Activated CD4-positive, CD25-positive, alpha-beta regulatory T cell treated with anti-CD3 and anti-CD28 coated beads, Interleukin-2, amount 50 U/mL, for 24 hours (primary cell): ENCODE results near the gene C16orf54.
"Not testable (repeated sequence)": the region's sequence is repeated elsewhere in the genome, so short reads cannot be mapped to it uniquely, and the experiment has no call there.

Source experiments
- ATAC-seq, 2 donors: fragments of 150-1000 bp; cut with Tn5 transposase; one replicate each; pipeline ENCODE4 v1.10.0; 2021; ENCODE audit warnings: mild to moderate bottlenecking in 1 of 2, moderate library complexity in 1 of 2

C16orf54 gene

GRCh38 chr16:29767062-29767461 is 21.3 kb upstream of the C16orf54 start:
- ATAC-seq, result no peak

GRCh38 chr16:29766571-29766970 is 20.8 kb upstream of the C16orf54 start:
- no peak for ATAC-seq

GRCh38 chr16:29765167-29766032 is 19.6 kb upstream of the C16orf54 start:
- no peak for ATAC-seq

GRCh38 chr16:29763326-29763725 is 17.5 kb upstream of the C16orf54 start:
- no peak for ATAC-seq

- no peak for ATAC-seq
Observed at GRCh38 chr16:29761882-29762281, 16.1 kb upstream of the C16orf54 start.

GRCh38 chr16:29761280-29761651 is 15.5 kb upstream of the C16orf54 start:
- not testable (repeated sequence) for ATAC-seq

GRCh38 chr16:29760567-29761279 is 14.9 kb upstream of the C16orf54 start:
- no peak for ATAC-seq

- no peak for ATAC-seq
Observed at GRCh38 chr16:29757950-29758466, 12.2 kb upstream of the C16orf54 start.

- not testable (repeated sequence) for ATAC-seq
Observed at GRCh38 chr16:29757086-29757485, 11.3 kb upstream of the C16orf54 start.

- no peak for ATAC-seq
Observed at GRCh38 chr16:29756654-29757053, 10.9 kb upstream of the C16orf54 start.

- ATAC-seq, result no peak
Observed at GRCh38 chr16:29753516-29753915, 7.7 kb upstream of the C16orf54 start.

GRCh38 chr16:29748760-29749149 is 3.0 kb upstream of the C16orf54 start:
- not testable (repeated sequence) for ATAC-seq

- ATAC-seq, result no peak
Observed at GRCh38 chr16:29747947-29748759, 2.4 kb upstream of the C16orf54 start.

GRCh38 chr16:29746518-29746917 is 728 bp upstream of the C16orf54 start:
- ATAC-seq, result not testable (repeated sequence)

- peak; percentile 67 to 73 for ATAC-seq
Observed at GRCh38 chr16:29745121-29745852, 503 bp downstream of the C16orf54 start.

- no peak for ATAC-seq
Observed at GRCh38 chr16:29744541-29745101, 1.2 kb downstream of the C16orf54 start.

GRCh38 chr16:29743827-29744531 is 1.8 kb downstream of the C16orf54 start:
- ATAC-seq, result no peak

GRCh38 chr16:29743475-29743826 is 2.3 kb downstream of the C16orf54 start:
- ATAC-seq, result no peak

- no peak for ATAC-seq
Observed at GRCh38 chr16:29742683-29743275, 3.0 kb downstream of the C16orf54 start.

- not testable (repeated sequence) for ATAC-seq
Observed at GRCh38 chr16:29740630-29741015, 5.2 kb downstream of the C16orf54 start.
